Measurements from ENCODE around the gene FAM120AOS. TPM values are rescaled to one million over a fixed set of nuclear protein-coding genes. Genes with fewer than 3 reads are reported as not detected.

The FAM120AOS gene
- total RNA-seq, 1 donor from 2014 or later, result 38.0 TPM

DNA sequence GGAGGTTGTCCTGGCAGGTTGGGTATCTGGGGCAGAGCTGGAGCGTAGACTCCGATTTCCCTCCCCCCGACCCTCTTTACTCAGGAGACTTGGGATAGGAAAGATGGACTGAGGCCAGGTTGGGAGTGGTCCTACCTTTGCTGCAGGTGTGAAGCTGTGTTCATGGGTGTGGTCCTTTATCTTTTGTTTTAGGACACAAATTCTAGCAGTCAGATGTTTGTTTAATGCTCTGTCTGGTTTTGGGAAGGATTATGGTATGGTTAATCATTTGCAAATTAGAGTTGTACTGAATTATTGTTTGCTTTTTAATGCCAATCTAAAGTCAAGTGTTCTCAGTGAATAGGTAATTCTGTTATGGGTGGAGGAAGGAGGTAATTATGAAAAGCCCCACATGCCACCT is 14.1 kb upstream of the FAM120AOS start:
- DNase-seq (ENCODE audit: low read depth), result no peak

DNA sequence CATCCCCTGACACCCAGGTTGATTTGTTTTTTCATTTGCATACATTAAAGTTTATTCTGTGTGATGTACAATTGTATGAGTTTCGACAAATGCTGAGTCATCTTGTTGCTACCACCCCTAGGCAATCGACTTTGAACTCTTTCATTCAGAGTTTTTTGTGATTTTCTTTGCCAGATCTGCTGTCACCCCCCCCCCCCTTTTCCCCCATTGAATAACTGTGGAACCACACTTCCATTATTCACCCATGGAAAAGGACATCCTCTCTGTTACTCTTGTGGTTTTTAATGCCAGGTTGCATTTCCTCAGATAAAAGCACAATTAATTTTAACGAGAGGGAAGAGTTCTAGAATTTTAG is 13.7 kb upstream of the FAM120AOS start:
- DNase-seq (ENCODE audit: low read depth), result peak; percentile 75

DNA sequence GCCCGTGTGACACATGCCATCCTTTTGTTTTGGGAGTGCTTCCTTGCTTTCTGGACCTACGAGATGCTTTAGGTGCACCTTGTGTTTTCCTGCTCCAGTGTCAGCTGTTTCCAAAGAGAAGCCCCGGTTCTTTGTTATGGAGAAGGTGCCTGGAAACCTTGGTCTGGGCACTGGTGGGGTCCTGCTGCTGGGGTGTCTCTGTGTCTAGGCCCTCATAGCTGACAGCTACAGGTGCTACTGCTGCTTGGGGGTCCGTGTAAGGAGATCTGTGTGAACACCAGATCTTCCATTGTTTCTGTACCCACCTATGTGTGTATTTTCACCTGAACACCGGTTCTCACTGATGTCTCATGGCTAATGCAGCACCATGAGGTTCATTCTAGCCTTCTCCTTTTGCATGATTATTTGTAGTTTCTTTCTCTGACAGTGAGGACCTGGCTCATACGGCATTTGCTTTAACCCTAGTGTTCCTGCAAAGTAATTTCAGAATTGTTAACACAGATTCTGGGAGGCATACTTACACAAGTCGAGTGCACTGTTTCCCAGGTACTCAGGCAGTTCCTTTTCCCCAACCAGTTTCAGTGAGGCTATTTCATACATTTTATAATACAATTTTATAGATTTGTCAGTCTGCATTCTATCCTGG is 13.2 kb upstream of the FAM120AOS start:
- DNase-seq (ENCODE audit: low read depth), result no peak

DNA sequence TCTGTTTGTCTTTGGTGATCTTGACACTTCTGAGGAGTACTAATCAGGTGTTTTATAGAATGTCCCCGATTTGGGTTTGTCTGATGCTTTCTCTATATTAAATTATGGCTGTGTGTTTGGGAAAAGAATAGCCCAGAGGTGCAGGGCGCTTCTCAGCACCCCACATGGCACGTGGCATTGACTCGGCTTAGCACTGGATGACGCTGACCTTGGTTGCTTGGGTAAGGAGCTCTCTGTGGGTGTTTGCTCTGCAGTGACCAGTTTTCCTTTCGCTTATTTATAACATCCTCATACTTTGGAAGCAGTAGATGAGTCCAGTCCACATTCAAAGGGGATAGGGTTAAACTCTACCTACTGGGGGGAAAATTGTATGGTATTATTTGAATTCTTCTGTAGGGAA is 12.5 kb upstream of the FAM120AOS start:
- no peak for DNase-seq (ENCODE audit: low read depth)

DNA sequence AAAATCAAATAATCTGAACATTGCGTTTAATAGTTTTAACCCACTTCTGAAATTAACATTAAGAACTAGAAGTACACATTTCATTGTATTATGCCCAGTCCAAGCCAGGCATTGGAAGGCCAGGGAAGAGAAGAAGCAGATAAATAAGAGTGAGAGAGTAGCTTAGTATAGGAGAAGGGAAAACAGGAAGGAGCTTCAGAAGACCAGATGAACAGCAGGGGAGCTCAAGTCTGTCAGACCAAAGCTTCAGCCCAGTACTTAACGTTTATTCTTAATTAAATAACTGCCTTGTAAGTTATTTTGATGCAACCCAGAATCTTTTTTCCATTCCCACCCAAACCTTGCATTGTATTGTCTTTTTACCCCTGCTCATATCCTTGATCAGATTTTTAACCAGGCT is 11.5 kb upstream of the FAM120AOS start:
- DNase-seq (ENCODE audit: low read depth), result no peak

DNA sequence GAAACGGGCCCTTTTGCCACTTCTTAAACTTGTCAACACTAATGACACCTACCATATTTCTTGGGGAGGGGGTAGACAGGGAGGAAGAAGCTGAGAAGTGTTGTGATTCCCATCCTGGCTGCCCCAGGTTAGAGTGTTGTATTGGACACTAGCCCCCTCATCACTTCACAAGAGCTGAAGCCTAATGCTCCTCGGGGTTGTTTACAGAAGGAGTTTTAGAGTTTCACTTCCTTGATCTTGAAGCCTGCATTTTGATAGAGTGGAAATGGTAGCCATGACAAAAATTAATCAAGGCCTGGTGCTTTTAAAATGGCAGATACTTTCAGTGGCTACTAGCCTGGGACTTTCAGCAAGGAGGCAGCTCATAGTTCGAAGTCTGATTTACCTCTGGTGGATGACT is 11.0 kb upstream of the FAM120AOS start:
- DNase-seq (ENCODE audit: low read depth), result peak; percentile 44

DNA sequence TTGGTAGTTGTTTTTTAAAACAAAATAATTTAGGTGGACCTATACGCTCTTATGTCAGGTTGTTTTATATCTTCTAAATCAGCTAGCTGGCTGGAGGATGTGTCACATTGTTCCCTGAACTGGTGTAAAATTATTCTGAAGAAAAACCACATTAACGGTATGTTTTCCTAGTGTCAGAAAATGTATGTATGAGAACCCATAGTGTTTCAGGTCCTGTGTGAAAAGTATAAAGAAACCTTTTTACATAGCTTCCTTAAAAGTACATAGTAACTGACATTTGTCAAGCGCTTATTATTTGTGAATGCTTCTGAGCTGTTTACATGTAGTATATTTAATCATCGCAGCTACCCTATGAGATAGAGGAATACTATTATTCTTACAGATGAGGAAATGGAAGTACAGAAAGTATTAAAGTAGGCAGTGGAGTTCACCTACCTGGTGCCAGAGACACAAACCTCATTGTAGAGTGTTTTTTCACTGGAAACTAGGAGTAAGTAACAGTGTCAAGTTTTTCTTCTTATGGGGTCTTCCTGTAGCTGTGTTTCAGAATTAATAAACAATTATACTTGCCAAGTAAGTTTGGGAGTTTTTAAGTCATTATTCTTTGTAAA is 10.4 kb upstream of the FAM120AOS start:
- DNase-seq (ENCODE audit: low read depth), result no peak

DNA sequence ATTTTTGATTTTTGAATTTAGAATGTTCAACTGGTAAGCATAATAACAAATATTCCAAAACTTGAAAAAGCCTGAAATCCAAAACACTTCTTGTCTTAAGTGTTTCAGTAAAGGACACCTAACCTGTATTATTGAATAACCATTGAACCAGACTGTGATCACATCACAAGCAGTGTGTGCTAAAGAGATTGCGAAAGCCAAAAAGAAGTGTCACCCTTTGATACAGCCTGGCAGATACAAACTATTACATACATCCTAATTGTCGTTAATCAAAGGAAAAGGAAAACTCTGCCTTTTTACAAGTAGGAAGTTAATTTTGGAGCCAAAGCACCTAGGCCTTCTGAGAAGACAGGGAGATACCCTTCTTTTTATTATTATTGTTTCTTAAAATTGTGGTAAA is 8.4 kb upstream of the FAM120AOS start:
- no peak for DNase-seq (ENCODE audit: low read depth)

DNA sequence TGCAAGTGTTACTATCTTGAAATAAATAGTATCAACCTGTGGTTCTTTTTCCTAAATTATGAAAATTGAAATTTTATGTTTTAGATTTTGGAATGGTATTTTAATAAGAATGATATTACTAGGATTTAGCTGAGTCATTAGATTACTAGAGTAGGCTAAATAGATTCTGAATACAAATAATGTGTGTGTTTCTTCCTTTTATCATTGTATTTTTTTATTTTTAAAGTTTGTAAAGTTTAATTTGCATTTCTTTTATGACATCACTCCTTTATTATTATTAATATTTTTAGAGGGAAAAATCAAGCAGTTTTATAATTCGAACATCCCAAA is 8.0 kb upstream of the FAM120AOS start:
- no peak for DNase-seq (ENCODE audit: low read depth)

DNA sequence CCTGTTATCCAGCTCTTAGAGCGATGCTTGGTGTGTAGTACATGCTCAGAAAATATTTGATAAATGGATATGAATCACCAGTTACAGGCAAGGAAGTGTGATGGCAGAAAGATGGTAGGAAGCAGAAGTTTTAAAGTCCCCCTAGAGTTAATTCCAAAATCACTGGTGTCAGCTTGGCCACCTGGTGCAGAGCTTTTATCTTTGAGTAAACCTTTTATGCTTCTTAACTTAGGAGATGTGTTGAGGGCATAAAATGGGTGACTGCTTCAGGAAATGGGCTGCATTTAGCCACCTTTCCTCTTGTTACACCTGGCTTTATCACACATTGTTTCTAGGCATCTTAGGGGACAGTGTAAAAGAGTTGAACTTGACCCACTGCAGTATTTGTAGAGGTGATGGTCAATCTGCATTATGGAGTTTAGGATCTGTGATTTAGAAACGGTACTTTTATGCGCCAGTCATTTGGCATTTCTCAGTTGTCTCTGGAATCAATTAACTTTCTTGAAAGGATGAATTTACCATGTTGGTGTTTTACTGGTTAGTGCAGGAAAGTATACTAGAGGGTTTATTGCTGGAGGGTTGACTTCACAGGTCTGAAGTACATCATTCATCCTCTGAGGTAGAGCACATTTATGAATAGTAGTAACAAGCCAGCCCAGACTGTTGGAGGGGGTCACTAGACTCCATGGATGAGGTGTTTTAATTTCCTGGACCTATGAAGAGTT is 7.5 kb upstream of the FAM120AOS start:
- no peak for DNase-seq (ENCODE audit: low read depth)

DNA sequence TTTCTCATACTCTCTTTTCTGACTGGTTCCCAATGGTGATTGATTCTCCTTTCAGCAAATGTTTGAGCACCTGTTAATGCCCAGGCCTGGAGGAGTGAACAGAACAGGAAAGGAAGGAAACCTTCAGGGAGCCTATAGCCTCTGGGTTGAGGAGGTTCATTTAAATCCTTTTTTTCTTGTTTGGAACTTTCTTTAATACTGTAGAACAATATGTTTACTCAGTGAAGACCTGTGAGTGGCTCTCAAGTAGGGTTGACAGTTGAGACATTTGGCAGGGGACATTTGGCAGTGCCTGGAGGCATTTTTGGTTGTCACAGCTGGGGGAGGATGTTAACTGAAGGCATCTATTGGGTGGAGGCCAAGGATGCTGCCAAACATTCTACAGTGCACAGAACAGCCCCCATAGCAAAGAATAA is 6.1 kb upstream of the FAM120AOS start:
- no peak for DNase-seq (ENCODE audit: low read depth)

DNA sequence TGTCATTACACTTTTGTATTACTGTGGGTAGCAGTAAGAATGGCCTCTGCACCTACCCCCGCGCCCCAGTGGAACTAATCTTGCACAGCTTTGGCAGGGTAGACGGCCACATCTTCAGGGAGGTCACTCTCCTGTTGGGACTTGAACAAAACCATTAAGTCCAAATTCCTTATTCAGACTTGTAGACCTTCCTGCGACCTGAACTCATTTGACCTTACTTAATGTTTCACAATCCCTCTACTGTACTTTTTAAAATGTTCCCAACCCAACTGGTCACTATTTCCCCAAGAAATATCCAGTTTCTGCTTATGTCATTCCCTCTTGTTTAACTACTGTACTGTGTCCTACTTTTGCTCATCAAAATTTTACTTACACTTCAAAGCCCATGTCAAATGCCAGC is 5.3 kb upstream of the FAM120AOS start:
- DNase-seq (ENCODE audit: low read depth), result no peak

DNA sequence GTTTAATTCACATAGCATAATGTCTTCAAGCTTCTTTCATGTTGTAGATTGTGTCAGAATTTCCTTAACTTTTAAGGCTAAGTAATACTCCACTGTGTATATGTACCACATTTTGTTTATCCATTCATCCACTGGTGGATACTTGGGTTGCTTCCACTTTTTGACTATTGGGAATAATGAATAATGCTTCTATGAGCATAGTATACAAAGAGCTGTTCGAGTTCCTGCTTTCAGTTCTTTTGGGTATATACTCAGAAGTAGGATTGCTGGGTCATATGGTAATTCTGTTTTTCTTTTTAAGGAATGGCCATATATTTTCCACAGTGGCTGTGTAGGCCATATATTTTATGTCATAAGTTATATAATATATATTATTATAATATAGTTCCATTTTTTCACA is 3.6 kb upstream of the FAM120AOS start:
- no peak for DNase-seq (ENCODE audit: low read depth)

DNA sequence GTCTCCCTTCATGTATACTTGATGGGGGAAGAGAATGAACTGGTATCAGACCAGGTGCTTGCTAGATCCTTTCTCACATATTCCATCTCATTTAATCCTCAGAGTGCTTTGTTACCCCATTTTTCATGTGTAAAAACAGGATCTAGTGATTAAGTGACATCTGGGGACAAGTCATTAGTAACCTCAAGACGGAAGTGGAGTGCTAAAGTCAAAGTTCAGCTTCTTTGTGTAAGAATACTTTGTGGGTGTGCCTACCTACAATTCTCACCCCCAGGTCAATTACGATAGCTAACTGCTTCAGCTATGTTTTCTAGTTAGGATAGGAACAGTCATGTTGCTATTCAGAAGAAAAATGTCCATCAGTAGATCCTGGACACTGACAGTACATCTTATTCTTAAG is 3.1 kb upstream of the FAM120AOS start:
- DNase-seq (ENCODE audit: low read depth), result no peak

DNA sequence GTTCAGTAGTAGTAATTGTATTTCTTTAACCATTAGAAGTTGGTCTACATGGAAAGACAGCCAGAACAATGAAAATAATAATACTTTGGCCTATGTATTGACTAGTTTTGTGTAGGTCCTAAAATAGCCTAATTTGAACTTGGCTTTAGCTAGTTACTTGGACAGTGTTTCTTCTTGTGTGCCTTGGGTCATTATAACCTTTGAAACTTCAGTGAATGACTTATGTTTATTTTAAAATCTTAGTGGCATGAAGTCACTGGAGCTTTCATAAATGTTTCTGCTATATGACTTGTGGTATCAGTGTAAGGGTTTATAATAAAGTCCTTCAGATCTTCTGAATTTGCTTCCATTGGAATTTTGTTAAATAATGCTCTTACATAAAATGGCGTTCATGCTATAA is 2.6 kb upstream of the FAM120AOS start:
- no peak for DNase-seq (ENCODE audit: low read depth)

DNA sequence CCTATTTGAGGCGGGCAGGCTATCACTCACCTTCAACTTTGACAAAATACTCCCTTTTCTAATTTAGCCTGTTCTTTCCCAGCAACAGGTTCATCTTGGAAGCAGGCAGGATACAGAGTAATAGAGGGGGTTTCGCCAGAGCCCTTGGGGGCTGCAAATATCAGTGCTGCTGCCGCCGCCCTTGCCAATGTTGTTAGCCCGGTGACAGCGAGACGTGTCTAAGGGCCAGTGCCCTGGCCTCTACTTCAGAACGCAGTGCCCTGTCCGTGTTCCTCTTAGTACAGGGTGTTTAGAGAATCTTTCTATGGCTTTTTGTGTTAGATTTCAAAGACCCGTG is 703 bp downstream of the FAM120AOS start:
- DNase-seq (ENCODE audit: low read depth), result no peak

DNA sequence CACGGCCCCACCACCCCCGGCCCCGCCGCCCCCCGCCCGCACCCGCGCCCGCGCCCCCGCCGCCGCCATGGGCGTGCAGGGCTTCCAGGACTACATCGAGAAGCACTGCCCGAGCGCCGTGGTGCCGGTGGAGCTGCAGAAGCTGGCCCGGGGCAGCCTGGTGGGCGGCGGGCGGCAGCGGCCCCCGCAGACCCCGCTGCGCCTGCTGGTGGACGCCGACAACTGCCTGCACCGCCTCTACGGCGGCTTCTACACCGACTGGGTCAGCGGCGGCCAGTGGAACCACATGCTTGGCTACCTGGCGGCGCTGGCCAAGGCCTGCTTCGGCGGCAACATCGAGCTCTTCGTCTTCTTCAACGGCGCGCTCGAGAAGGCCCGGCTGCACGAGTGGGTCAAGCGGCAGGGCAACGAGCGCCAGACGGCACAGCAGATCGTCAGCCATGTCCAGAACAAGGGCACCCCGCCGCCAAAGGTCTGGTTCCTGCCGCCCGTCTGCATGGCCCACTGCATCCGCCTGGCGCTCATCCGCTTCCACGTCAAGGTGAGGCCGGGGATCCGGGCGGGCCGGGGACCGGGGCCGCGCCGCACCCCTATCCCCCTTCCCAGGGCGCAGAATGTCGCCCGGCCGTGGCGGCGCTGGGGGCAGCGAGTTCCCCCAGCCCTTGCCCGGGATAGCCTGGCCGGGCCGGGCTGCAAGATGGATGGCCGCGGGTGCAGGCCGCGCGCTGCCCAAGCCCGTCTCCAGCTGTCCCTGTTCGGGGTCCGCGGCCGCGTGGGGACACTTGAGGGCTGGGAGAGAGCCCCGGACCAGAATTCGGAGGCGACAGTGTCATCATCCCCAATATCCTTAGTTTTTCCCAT is 1.3 kb downstream of the FAM120AOS start:
- DNase-seq (ENCODE audit: low read depth), result no peak

DNA sequence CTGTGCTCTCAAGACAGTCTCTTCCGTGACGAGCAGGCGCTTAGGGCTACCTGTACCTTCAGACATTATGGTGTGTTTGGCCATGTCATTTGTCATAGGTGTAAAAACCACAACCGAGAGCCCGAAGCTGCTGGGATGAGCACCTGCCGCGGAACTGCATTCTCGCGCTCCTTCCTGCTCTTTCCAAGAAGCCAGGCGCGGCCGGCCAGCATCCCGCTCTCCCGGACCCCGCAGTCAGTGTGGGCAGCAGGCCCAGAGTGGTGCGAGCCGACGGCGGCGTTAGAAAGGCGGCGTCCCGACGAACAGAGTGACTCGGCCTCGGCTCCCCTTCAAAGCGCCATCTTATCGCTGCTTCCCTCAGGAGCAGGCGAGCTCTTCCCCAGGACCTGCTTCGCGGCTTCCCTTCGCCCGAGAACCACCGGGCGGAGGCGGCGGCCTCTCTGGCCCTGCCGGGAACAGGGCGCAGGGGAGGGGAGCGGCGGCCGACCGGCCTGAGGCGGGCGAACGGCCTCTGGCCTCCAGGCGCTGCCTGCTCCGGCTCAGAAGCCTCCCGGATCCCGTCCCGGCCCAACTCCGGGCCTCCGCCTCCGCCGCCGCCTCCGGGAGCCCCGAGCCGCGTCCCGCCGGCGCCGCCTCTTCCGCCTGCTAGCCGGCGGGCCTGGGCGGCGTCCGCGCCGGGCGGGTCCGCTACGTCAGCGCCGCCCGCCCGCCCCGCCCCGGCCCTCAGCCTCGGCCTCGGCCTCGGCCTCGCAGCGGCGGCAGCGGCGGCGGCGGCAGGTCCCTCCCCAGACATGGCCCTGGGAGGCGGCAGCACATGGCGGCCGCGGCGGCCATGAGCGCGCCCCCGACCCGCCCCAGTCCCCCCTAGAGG is 2.2 kb downstream of the FAM120AOS start, which contains the start of gene FAM120A:
Gene FAM120A (plus strand): TSS at position 741 of the 871 bp plus-strand sequence. CDS start 231 bp downstream, outside the sequence.
- no peak for DNase-seq (ENCODE audit: low read depth)

DNA sequence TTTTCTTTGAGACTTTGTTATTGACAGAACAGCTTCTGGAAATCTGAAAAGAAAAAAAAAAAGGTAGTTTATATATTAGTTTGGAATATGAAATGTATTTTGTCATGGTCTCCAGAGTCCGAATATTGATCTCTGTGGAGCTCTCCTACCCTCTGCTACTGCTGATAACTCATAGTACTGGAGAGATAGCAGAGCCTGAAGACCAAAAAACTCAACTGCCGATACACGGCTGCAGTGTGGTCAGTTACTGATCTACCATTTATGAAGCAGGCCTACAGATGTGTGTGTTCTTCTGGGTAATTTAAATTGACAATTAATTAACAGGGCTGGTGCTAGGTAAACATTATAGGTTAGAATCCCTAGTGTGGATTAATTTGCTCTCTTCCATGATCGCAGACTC is 5.7 kb downstream of the FAM120AOS start:
- no peak for DNase-seq (ENCODE audit: low read depth)

DNA sequence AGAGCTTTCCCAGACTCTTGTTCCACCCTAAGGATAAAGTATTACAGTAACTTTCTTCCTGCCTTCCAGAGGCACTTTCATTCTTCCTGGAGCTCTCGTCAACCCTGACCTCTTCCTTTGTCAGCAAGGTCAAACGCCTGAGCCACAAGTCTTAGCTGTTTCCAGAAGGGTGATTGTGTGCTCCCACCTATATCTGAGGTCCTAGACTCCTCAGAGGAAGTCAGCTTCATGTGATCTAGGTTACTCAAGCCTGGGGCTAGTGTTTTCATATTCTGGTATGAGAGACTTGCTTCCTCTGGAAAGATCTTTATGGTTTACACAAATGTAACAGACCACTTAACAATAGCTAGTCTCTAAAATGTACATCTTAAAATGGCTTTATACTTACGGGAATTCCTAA is 7.3 kb downstream of the FAM120AOS start:
- DNase-seq (ENCODE audit: low read depth), result no peak

DNA sequence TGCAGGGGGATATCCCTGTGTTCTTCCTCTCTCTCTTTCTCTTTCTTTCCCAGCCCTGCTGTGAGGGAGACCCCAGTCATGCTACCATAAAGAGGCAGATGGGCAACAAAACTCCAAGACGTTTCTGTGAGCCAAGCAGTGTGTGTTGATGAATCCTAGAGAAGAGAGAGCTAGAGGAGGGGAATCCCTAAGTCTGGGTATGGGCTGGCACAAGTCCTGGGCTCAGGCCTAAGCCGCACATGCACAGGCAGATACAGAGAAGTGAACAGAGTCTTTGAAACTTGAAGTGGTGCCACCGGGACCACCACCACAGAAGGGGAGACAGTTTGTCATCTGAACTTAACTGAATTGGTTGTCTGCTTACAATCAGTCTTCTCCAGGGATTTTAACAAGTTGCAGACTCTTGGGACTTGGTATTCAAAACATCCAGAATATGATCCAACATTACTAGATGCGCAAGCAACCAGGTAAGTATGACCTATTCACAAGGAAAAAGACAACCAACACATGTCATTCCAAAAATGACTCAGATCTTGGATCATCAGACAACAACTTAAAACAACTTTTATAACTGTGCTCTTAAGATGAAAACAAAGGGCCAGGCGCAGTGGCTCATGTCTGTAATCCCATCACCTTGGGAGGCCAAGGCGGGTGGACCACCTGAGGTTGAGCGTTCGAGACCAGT is 12.3 kb downstream of the FAM120AOS start:
- DNase-seq (ENCODE audit: low read depth), result no peak

Measured in renal cortical epithelial cell (primary cell).